NCI-H2107 treated with DMSO at 0.1 percent for 48 hours (cell line): Measurements from ENCODE around the gene CENPVL2.
"Not testable (repeated sequence)": the region's sequence is repeated elsewhere in the genome, so short reads cannot be mapped to it uniquely, and the experiment has no call there.

Source experiments
- DNase-seq: peaks from one replicate; lab custom pipeline; 2025; ENCODE audit not compliant: unreplicated experiment; lab: John Stamatoyannopoulos, UW

Gene CENPVL2

GRCh38 chrX:51682720-51683062, at the start of gene CENPVL2:
Gene CENPVL2, minus strand, starts transcription at chrX:51682831. Its CDS starts 0 bp downstream, at chrX:51682831.
- DNase-seq, result not testable (repeated sequence)

- DNase-seq, result no peak
These were observed 45.6 kb upstream of the CENPVL2 start for GRCh38 chrX:51728202-51728601.

- not testable (repeated sequence) for DNase-seq
These were observed 30.5 kb upstream of the CENPVL2 start for GRCh38 chrX:51712943-51713647.

- not testable (repeated sequence) for DNase-seq
These were observed 27.9 kb upstream of the CENPVL2 start, which contains the start of gene CENPVL1 for GRCh38 chrX:51710277-51711164. Gene CENPVL1, plus strand, starts transcription at chrX:51710512. Its CDS starts 0 bp downstream, at chrX:51710512.

GRCh38 chrX:51697397-51697796, 14.8 kb upstream of the CENPVL2 start:
- DNase-seq, result no peak

- DNase-seq, result no peak
These were observed 11.6 kb upstream of the CENPVL2 start for GRCh38 chrX:51694254-51694653.

DNA sequence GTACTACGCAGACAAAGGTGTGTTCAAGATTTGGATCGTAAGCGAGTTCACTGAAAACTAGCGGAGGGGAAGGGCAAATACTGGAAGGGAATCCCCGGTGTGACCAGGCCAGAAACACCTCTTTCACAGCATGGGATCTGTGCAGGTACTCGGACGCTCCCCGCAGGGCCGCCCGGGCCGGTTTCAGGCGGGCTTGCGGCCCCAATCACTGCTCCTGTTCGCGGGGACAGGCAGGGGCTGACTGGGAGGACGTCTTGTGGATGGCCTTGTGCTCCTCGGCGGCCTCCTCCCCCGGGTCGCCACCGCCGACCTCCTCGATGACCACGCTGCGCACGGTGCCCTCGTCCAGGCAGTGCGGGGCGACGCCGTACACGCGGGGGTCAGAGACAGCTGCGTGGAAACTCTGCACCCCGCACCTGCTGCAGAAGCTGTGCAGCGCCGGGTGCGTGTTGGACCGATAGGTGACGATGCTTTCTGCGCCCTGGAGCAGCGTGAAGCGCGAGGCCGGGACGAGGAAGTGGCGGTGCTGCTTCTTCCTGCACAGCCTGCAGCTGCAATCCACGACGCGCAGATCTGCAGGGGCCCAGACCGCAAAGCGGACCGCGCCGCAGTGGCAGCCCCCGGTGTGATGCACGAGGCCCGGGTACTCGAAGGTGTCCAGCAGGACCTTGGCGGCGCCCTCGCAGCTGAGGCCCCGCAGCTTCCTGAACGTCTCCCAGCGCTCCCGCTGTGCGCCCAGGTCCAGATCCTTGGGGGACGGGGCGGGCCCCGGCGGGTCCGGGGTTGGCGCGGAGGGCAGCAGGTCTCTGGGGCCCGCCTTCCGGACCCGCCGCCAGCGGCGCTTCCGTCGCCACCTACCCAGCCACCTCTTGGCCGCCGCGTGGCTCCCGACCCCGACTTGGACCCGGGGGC, 567 bp downstream of the CENPVL2 start:
- not testable (repeated sequence) for DNase-seq

DNA sequence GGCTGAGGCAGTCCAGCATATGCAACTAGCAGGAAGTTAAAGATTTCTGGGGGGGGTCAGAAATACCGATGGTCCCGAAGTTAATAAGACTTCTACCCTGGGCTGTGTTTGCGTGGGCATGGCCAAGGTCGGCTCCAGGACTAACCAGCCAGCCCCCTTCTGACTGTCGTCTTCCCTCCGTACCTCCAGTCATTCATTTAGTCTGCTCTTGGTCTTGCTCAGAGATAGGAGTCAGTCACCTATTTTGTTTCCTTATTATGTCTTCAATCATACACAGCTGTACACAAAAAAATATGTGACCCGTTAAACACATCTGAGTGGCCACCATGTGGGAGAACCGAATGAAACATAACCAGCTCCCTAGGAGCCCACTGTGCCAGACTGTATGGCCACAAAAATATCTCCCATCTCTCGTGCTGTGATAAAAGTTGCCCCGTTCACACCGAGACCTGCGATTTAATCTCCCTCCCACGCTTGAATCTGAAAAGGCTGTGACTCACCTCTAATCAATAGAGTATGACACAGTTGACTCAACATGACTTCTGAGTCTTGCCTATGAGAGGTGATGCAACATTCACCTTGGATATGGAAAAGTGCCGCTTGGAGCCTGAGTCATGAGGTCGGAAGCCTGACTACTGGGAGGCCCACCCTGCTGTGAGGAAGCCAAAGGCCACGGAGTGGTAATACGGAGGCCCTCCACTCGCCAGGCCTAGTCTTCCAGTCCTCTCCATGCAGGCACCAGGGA, 2.8 kb downstream of the CENPVL2 start:
- DNase-seq, result not testable (repeated sequence)

- no peak for DNase-seq
These were observed 16.6 kb downstream of the CENPVL2 start for GRCh38 chrX:51665981-51666380.

- DNase-seq, result no peak
These were observed 39.3 kb downstream of the CENPVL2 start for GRCh38 chrX:51643377-51643776.

GRCh38 chrX:51641421-51642021, 41.1 kb downstream of the CENPVL2 start:
- peak; percentile 63 for DNase-seq

DNA sequence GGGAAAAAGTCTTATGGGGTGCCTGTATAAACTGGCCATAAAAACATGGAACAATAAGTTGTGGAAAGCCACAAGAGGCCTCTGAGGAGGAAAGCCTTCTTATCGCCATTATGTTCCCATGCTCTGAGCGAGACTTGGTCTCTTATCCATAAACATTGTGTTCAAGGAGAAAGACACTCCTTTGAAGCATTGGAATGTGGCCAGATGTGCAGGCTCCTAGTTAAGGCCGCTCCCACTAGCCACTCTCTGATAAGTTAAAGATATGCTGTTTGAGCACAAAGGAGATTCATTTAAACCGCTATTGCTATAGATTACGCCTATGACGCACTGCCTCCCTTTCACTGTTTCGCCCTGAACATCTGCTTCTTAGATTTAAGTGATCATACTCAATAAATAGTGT, 46.1 kb downstream of the CENPVL2 start:
- DNase-seq, result not testable (repeated sequence)
